HepG2 (cell line): ENCODE data around the gene MGST1.

Experiments
- CENPT ChIP-seq: sonication (generic); formaldehyde crosslinking; IDR thresholded peaks from 2 replicates; pipeline ENCODE4 v1.8.0; 2022; ENCODE audit warnings: low read depth, mild to moderate bottlenecking, moderate library complexity, missing genetic modification reagents
- CREM ChIP-seq, 2 experiments: sonication (generic) in 1 of 2; formaldehyde crosslinking in 1 of 2; IDR thresholded peaks; 2 replicates each; pipeline versions ENCODE4 v1.4.0 to v1.6.1; 2016 to 2020; ENCODE audit warnings: antibody characterized with exemption in 1 of 2, mild to moderate bottlenecking in 1 of 2, missing genetic modification reagents in 1 of 2
- TCF12 ChIP-seq, 2 experiments: fragments of 450-650 bp in 1 of 2; sonication (generic) in 1 of 2; formaldehyde crosslinking in 1 of 2; IDR thresholded peaks; 2 replicates each; pipeline versions ENCODE4 v1.6.1 to v1.8.0; 2017 to 2022; ENCODE audit warnings: antibody characterized with exemption in 1 of 2, mild to moderate bottlenecking in 1 of 2, missing genetic modification reagents in 1 of 2, moderate library complexity in 1 of 2
- ZBTB8A ChIP-seq: sonication (generic); formaldehyde crosslinking; IDR thresholded peaks from 2 replicates; pipeline ENCODE4 v1.4.0; 2020; ENCODE audit warnings: mild to moderate bottlenecking, low read depth, missing genetic modification reagents, borderline replicate concordance
- ZKSCAN1 ChIP-seq: fragments of 150-350 bp; IDR thresholded peaks from 2 replicates; pipeline ENCODE4 v1.6.1; 2014; ENCODE audit warnings: low read length
- ZNF280D ChIP-seq: sonication (generic); formaldehyde crosslinking; IDR thresholded peaks from 2 replicates; pipeline ENCODE4 v1.5.1; 2020; ENCODE audit warnings: mild to moderate bottlenecking, missing genetic modification reagents
- TF ChIP-seq, protein P1 (sequence below): sonication (generic); formaldehyde crosslinking; IDR thresholded peaks from one replicate; pipeline ENCODE4 v1.5.1; 2020; ENCODE audit warnings: mild to moderate bottlenecking, missing genetic modification reagents; ENCODE audit errors: not compliant biosample characterization

DNA sequence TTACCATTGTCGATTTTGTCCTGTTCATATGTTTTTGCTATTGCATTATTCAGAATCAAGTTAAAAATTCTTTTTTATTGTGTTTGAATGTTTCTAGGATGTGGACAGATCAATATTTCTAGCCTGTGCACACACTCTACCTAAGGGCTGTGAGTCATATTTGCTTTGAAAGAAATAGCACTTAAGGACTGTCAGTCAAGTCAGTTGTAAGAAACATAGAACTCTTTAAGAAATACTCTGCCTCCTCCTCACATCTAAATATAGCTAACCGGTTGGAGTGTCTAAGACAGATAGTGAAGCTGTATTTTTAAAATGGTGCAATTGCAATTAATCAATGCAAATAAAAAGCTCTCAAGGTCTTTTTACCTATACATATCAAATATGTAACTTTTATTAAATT is 17.9 kb upstream of the MGST1 start:
- TF ChIP-seq ZNF280D (CRISPR knock-in tag) (no peak), TCF12 (IDR thresholded peaks at IDR 0.05) (no peak), TCF12 (CRISPR knock-in tag; IDR thresholded peaks at IDR 0.05) (no peak), ZBTB8A (CRISPR knock-in tag) (no peak), CREM (IDR thresholded peaks at IDR 0.05) (no peak), CREM (CRISPR knock-in tag; IDR thresholded peaks at IDR 0.05) (no peak), ZKSCAN1 (no peak), CENPT (no peak)
- TF ChIP-seq, protein P1, sequence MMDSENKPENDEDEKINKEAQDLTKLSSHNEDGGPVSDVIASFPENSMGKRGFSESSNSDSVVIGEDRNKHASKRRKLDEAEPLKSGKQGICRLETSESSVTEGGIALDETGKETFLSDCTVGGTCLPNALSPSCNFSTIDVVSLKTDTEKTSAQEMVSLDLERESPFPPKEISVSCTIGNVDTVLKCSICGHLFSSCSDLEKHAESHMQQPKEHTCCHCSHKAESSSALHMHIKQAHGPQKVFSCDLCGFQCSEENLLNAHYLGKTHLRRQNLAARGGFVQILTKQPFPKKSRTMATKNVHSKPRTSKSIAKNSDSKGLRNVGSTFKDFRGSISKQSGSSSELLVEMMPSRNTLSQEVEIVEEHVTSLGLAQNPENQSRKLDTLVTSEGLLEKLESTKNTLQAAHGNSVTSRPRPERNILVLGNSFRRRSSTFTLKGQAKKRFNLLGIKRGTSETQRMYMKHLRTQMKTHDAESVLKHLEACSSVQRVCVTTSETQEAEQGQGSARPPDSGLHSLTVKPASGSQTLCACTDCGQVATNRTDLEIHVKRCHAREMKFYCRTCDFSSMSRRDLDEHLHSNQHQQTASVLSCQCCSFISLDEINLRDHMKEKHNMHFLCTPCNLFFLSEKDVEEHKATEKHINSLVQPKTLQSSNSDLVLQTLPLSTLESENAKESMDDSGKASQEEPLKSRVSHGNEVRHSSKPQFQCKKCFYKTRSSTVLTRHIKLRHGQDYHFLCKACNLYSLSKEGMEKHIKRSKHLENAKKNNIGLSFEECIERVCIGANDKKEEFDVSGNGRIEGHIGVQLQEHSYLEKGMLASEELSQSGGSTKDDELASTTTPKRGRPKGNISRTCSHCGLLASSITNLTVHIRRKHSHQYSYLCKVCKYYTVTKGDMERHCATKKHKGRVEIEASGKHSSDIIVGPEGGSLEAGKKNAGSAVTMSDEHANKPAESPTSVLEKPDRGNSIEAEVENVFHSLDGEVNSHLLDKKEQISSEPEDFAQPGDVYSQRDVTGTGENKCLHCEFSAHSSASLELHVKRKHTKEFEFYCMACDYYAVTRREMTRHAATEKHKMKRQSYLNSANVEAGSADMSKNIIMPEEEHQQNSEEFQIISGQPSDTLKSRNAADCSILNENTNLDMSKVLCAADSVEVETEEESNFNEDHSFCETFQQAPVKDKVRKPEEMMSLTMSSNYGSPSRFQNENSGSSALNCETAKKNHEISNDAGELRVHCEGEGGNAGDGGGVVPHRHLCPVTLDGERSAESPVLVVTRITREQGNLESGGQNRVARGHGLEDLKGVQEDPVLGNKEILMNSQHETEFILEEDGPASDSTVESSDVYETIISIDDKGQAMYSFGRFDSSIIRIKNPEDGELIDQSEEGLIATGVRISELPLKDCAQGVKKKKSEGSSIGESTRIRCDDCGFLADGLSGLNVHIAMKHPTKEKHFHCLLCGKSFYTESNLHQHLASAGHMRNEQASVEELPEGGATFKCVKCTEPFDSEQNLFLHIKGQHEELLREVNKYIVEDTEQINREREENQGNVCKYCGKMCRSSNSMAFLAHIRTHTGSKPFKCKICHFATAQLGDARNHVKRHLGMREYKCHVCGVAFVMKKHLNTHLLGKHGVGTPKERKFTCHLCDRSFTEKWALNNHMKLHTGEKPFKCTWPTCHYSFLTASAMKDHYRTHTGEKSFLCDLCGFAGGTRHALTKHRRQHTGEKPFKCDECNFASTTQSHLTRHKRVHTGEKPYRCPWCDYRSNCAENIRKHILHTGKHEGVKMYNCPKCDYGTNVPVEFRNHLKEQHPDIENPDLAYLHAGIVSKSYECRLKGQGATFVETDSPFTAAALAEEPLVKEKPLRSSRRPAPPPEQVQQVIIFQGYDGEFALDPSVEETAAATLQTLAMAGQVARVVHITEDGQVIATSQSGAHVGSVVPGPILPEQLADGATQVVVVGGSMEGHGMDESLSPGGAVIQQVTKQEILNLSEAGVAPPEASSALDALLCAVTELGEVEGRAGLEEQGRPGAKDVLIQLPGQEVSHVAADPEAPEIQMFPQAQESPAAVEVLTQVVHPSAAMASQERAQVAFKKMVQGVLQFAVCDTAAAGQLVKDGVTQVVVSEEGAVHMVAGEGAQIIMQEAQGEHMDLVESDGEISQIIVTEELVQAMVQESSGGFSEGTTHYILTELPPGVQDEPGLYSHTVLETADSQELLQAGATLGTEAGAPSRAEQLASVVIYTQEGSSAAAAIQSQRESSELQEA, result no peak
